ENCODE data around the gene UBE2G2. TPM values are rescaled to one million over a fixed set of nuclear protein-coding genes. Genes with fewer than 3 reads are reported as not detected.

UBE2G2 gene
- total and polyA plus RNA-seq, 7 experiments from 2014 or later = 50.7 to 150 (median 118) TPM

GRCh38 chr21:44751799-44752636 is 49.6 kb downstream of the UBE2G2 start:
- DNase-seq (no peak), ATAC-seq (no peak)
- intact Hi-C loops (cut with micrococcal nuclease) = no loop called here
- Mint-ChIP-seq H3K4me1 (peaks cover 0 to 2% (median 0%) of the 10 kb centered on the region in 7 donors), H3K27me3 (peaks cover 4 to 14% (median 6%) of the 10 kb centered on the region in 5 donors), H3K27ac (peak overlapping the region in 1 of 9 donors; percentile 51), H3K4me3 (no peak overlapping the region), H3K9me3 (peaks cover 0 to 4% (median 0%) of the 10 kb centered on the region in 11 donors), H3K36me3 (peaks cover 0 to 6% (median 0%) of the 10 kb centered on the region in 5 donors)
- H3K4me3 ChIP-seq (ENCODE audit: low read length) = no peak overlapping the region
- H3K27ac ChIP-seq (ENCODE audit: low read depth, low read length) = no peak overlapping the region
- POLR2A ChIA-PET = no interaction called here
- H3K4me1 ChIP-seq (ENCODE audit: control insufficient read depth in 2 of 2, insufficient read depth in 2 of 2, low read length in 2 of 2) = no peaks in the 10 kb centered on the region
- no peaks in the 10 kb centered on the region for H3K36me3 ChIP-seq (ENCODE audit: control insufficient read depth in 2 of 3, insufficient read depth in 3 of 3, low read length in 3 of 3)
- no peaks in the 10 kb centered on the region for H3K9me3 ChIP-seq (ENCODE audit: control insufficient read depth in 2 of 3, low read length in 3 of 3)
- H3K27me3 ChIP-seq (ENCODE audit: control insufficient read depth in 2 of 2, insufficient read depth in 2 of 2, low read length in 2 of 2) = no peaks in the 10 kb centered on the region
- CTCF ChIA-PET = interaction anchor here (1.6 kb wide), 1 partner anchor 41 kb away, joined by 4 read pairs; no protein-coding TSS in a partner anchor

- no peak overlapping the region for H3K27ac Mint-ChIP-seq
- Histone ChIP-seq H3K4me1 (ENCODE audit: control insufficient read depth in 2 of 2, insufficient read depth in 2 of 2, low read length in 2 of 2) (no peaks in the 10 kb centered on the region), H3K27me3 (ENCODE audit: control insufficient read depth in 2 of 2, insufficient read depth in 2 of 2, low read length in 2 of 2) (no peaks in the 10 kb centered on the region), H3K36me3 (ENCODE audit: control insufficient read depth in 2 of 3, insufficient read depth in 3 of 3, low read length in 3 of 3) (no peaks in the 10 kb centered on the region), H3K27ac (ENCODE audit: low read depth, low read length) (no peak overlapping the region), H3K4me3 (ENCODE audit: low read length) (no peak overlapping the region), H3K9me3 (ENCODE audit: control insufficient read depth in 2 of 3, low read length in 3 of 3) (no peaks in the 10 kb centered on the region)
- ChIA-PET CTCF (interaction anchor here (1.6 kb wide), 1 partner anchor 42 kb away, joined by 4 read pairs; no protein-coding TSS in a partner anchor), POLR2A (no interaction called here)
- intact Hi-C loops (cut with micrococcal nuclease) = no loop called here
- H3K9me3 Mint-ChIP-seq = peaks cover 0 to 4% (median 0%) of the 10 kb centered on the region in 11 donors
- peaks cover 0 to 6% (median 0%) of the 10 kb centered on the region in 5 donors for H3K36me3 Mint-ChIP-seq
- peaks cover 4 to 14% (median 6%) of the 10 kb centered on the region in 5 donors for H3K27me3 Mint-ChIP-seq
- DNase-seq = no peak
- no peak for ATAC-seq
- H3K4me1 Mint-ChIP-seq = peaks cover 0 to 2% (median 0%) of the 10 kb centered on the region in 7 donors
- no peak overlapping the region for H3K4me3 Mint-ChIP-seq
These were observed 50.3 kb downstream of the UBE2G2 start for GRCh38 chr21:44751186-44751798.

GRCh38 chr21:44750675-44751025 is 51.0 kb downstream of the UBE2G2 start:
- no peaks in the 10 kb centered on the region for H3K4me1 ChIP-seq (ENCODE audit: control insufficient read depth in 2 of 2, insufficient read depth in 2 of 2, low read length in 2 of 2)
- ATAC-seq (no peak), DNase-seq (no peak)
- H3K4me3 ChIP-seq (ENCODE audit: low read length) = no peak overlapping the region
- H3K27ac ChIP-seq (ENCODE audit: low read depth, low read length) = no peak overlapping the region
- ChIA-PET CTCF (interaction anchor here (1.6 kb wide), 1 partner anchor 43 kb away, joined by 4 read pairs; no protein-coding TSS in a partner anchor), POLR2A (no interaction called here)
- intact Hi-C loops (cut with micrococcal nuclease) = no loop called here
- Mint-ChIP-seq H3K4me1 (peaks cover 0 to 2% (median 0%) of the 10 kb centered on the region in 7 donors), H3K27ac (no peak overlapping the region), H3K9me3 (peaks cover 0 to 4% (median 0%) of the 10 kb centered on the region in 11 donors), H3K36me3 (peaks cover 0 to 6% (median 0%) of the 10 kb centered on the region in 5 donors), H3K4me3 (no peak overlapping the region), H3K27me3 (peaks cover 4 to 14% (median 6%) of the 10 kb centered on the region in 5 donors)
- no peaks in the 10 kb centered on the region for H3K9me3 ChIP-seq (ENCODE audit: control insufficient read depth in 2 of 3, low read length in 3 of 3)
- H3K36me3 ChIP-seq (ENCODE audit: control insufficient read depth in 2 of 3, insufficient read depth in 3 of 3, low read length in 3 of 3) = no peaks in the 10 kb centered on the region
- no peaks in the 10 kb centered on the region for H3K27me3 ChIP-seq (ENCODE audit: control insufficient read depth in 2 of 2, insufficient read depth in 2 of 2, low read length in 2 of 2)

GRCh38 chr21:44749759-44750674 is 51.6 kb downstream of the UBE2G2 start:
- no peaks in the 10 kb centered on the region for H3K9me3 ChIP-seq (ENCODE audit: control insufficient read depth in 2 of 3, low read length in 3 of 3)
- ATAC-seq = no peak
- ChIA-PET POLR2A (no interaction called here), CTCF (interaction anchor here (1.6 kb wide), 1 partner anchor 43 kb away, joined by 4 read pairs; no protein-coding TSS in a partner anchor)
- Mint-ChIP-seq H3K36me3 (peaks cover 0 to 4% (median 0%) of the 10 kb centered on the region in 5 donors), H3K9me3 (peaks cover 0 to 3% (median 0%) of the 10 kb centered on the region in 11 donors), H3K4me1 (peaks cover 0 to 2% (median 0%) of the 10 kb centered on the region in 7 donors), H3K4me3 (no peak overlapping the region), H3K27me3 (peaks cover 4 to 15% (median 6%) of the 10 kb centered on the region in 5 donors), H3K27ac (no peak overlapping the region)
- DNase-seq = no peak
- intact Hi-C loops (cut with micrococcal nuclease) = no loop called here
- H3K4me3 ChIP-seq (ENCODE audit: low read length) = no peak overlapping the region
- H3K4me1 ChIP-seq (ENCODE audit: control insufficient read depth in 2 of 2, insufficient read depth in 2 of 2, low read length in 2 of 2) = no peaks in the 10 kb centered on the region
- no peak overlapping the region for H3K27ac ChIP-seq (ENCODE audit: low read depth, low read length)
- H3K27me3 ChIP-seq (ENCODE audit: control insufficient read depth in 2 of 2, insufficient read depth in 2 of 2, low read length in 2 of 2) = no peaks in the 10 kb centered on the region
- no peaks in the 10 kb centered on the region for H3K36me3 ChIP-seq (ENCODE audit: control insufficient read depth in 2 of 3, insufficient read depth in 3 of 3, low read length in 3 of 3)

GRCh38 chr21:44749116-44749758 is 52.4 kb downstream of the UBE2G2 start:
- POLR2A ChIA-PET = no interaction called here
- intact Hi-C loops (cut with micrococcal nuclease) = no loop called here
- Histone ChIP-seq H3K27me3 (ENCODE audit: control insufficient read depth in 2 of 2, insufficient read depth in 2 of 2, low read length in 2 of 2) (no peaks in the 10 kb centered on the region), H3K36me3 (ENCODE audit: control insufficient read depth in 2 of 3, insufficient read depth in 3 of 3, low read length in 3 of 3) (no peaks in the 10 kb centered on the region), H3K4me1 (ENCODE audit: control insufficient read depth in 2 of 2, insufficient read depth in 2 of 2, low read length in 2 of 2) (no peaks in the 10 kb centered on the region), H3K27ac (ENCODE audit: low read depth, low read length) (no peak overlapping the region), H3K4me3 (ENCODE audit: low read length) (no peak overlapping the region), H3K9me3 (ENCODE audit: control insufficient read depth in 2 of 3, low read length in 3 of 3) (no peaks in the 10 kb centered on the region)
- Mint-ChIP-seq H3K4me1 (peaks cover 0 to 2% (median 0%) of the 10 kb centered on the region in 7 donors), H3K9me3 (peaks cover 0 to 3% (median 0%) of the 10 kb centered on the region in 11 donors), H3K27me3 (peaks cover 4 to 20% (median 6%) of the 10 kb centered on the region in 5 donors), H3K36me3 (no peaks in the 10 kb centered on the region), H3K27ac (no peak overlapping the region), H3K4me3 (no peak overlapping the region)
- DNase-seq (no peak), ATAC-seq (no peak)
- CTCF ChIA-PET = no interaction called here

- H3K27ac ChIP-seq (ENCODE audit: low read depth, low read length) = no peak overlapping the region
- ChIA-PET CTCF (no interaction called here), POLR2A (no interaction called here)
- intact Hi-C loops (cut with micrococcal nuclease) = no loop called here
- H3K4me1 ChIP-seq (ENCODE audit: control insufficient read depth in 2 of 2, insufficient read depth in 2 of 2, low read length in 2 of 2) = no peaks in the 10 kb centered on the region
- no peak for DNase-seq
- peaks cover 4 to 23% (median 6%) of the 10 kb centered on the region in 5 donors for H3K27me3 Mint-ChIP-seq
- H3K4me3 Mint-ChIP-seq = no peak overlapping the region
- no peak for ATAC-seq
- H3K27me3 ChIP-seq (ENCODE audit: control insufficient read depth in 2 of 2, insufficient read depth in 2 of 2, low read length in 2 of 2) = no peaks in the 10 kb centered on the region
- no peak overlapping the region for H3K27ac Mint-ChIP-seq
- H3K9me3 ChIP-seq (ENCODE audit: control insufficient read depth in 2 of 3, low read length in 3 of 3) = no peaks in the 10 kb centered on the region
- H3K4me3 ChIP-seq (ENCODE audit: low read length) = no peak overlapping the region
- peaks cover 0 to 2% (median 0%) of the 10 kb centered on the region in 7 donors for H3K4me1 Mint-ChIP-seq
- H3K36me3 ChIP-seq (ENCODE audit: control insufficient read depth in 2 of 3, insufficient read depth in 3 of 3, low read length in 3 of 3) = no peaks in the 10 kb centered on the region
- H3K9me3 Mint-ChIP-seq = no peaks in the 10 kb centered on the region
- no peaks in the 10 kb centered on the region for H3K36me3 Mint-ChIP-seq
These were observed 53.0 kb downstream of the UBE2G2 start for GRCh38 chr21:44748621-44749020.

Data from naive thymus-derived CD4-positive, alpha-beta T cell (primary cell).